ENCODE results near the gene TMEM163.
"Not testable (repeated sequence)": the region's sequence is repeated elsewhere in the genome, so short reads cannot be mapped to it uniquely, and the experiment has no call there.

The TMEM163 gene

GRCh38 chr2:134665727-134666506 lies 52.9 kb downstream of the TMEM163 start:
- H3K36me3 ChIP-seq (ENCODE audit: control insufficient read depth, insufficient read depth, low read length) = no peaks in the 10 kb centered on the region
- H3K27me3 ChIP-seq (ENCODE audit: control insufficient read depth, insufficient read depth, low read length) = no peaks in the 10 kb centered on the region
- no peaks in the 10 kb centered on the region for H3K4me1 ChIP-seq (ENCODE audit: control insufficient read depth, insufficient read depth, low read length)
- no peaks in the 10 kb centered on the region for H3K9me3 ChIP-seq (ENCODE audit: control insufficient read depth, insufficient read depth, low read length)
- no peak overlapping the region for H3K4me3 ChIP-seq (ENCODE audit: low read length)
- no peak overlapping the region for H3K27ac ChIP-seq (ENCODE audit: low read length)
- DNase-seq (ENCODE audit: low read depth, low spot score) = no peak
- no CpG with 5 or more reads among the region's 7 CpGs for WGBS (ENCODE audit: insufficient coverage, insufficient read length)

GRCh38 chr2:134663451-134664450 lies 55.0 kb downstream of the TMEM163 start:
- WGBS (ENCODE audit: insufficient coverage, insufficient read length) = no CpG with 5 or more reads among the region's 8 CpGs
- Histone ChIP-seq H3K4me3 (ENCODE audit: low read length) (no peak overlapping the region), H3K9me3 (ENCODE audit: control insufficient read depth, insufficient read depth, low read length) (no peaks in the 10 kb centered on the region), H3K4me1 (ENCODE audit: control insufficient read depth, insufficient read depth, low read length) (no peaks in the 10 kb centered on the region), H3K27me3 (ENCODE audit: control insufficient read depth, insufficient read depth, low read length) (no peaks in the 10 kb centered on the region), H3K27ac (ENCODE audit: low read length) (no peak overlapping the region), H3K36me3 (ENCODE audit: control insufficient read depth, insufficient read depth, low read length) (no peaks in the 10 kb centered on the region)
- no peak for DNase-seq (ENCODE audit: low read depth, low spot score)

GRCh38 chr2:134662751-134663150 lies 56.0 kb downstream of the TMEM163 start:
- no peak for DNase-seq (ENCODE audit: low read depth, low spot score)
- H3K27ac ChIP-seq (ENCODE audit: low read length) = no peak overlapping the region
- H3K27me3 ChIP-seq (ENCODE audit: control insufficient read depth, insufficient read depth, low read length) = no peaks in the 10 kb centered on the region
- no peaks in the 10 kb centered on the region for H3K36me3 ChIP-seq (ENCODE audit: control insufficient read depth, insufficient read depth, low read length)
- no peak overlapping the region for H3K4me3 ChIP-seq (ENCODE audit: low read length)
- no CpG with 5 or more reads among the region's 1 CpG for WGBS (ENCODE audit: insufficient coverage, insufficient read length)
- no peaks in the 10 kb centered on the region for H3K9me3 ChIP-seq (ENCODE audit: control insufficient read depth, insufficient read depth, low read length)
- no peaks in the 10 kb centered on the region for H3K4me1 ChIP-seq (ENCODE audit: control insufficient read depth, insufficient read depth, low read length)

- no peaks in the 10 kb centered on the region for H3K36me3 ChIP-seq (ENCODE audit: control insufficient read depth, insufficient read depth, low read length)
- no peaks in the 10 kb centered on the region for H3K9me3 ChIP-seq (ENCODE audit: control insufficient read depth, insufficient read depth, low read length)
- no peak for DNase-seq (ENCODE audit: low read depth, low spot score)
- no peak overlapping the region for H3K27ac ChIP-seq (ENCODE audit: low read length)
- H3K4me1 ChIP-seq (ENCODE audit: control insufficient read depth, insufficient read depth, low read length) = no peaks in the 10 kb centered on the region
- no peak overlapping the region for H3K4me3 ChIP-seq (ENCODE audit: low read length)
- WGBS (ENCODE audit: insufficient coverage, insufficient read length) = no CpG with 5 or more reads among the region's 7 CpGs
- no peaks in the 10 kb centered on the region for H3K27me3 ChIP-seq (ENCODE audit: control insufficient read depth, insufficient read depth, low read length)
These were observed 58.0 kb downstream of the TMEM163 start for GRCh38 chr2:134660626-134661402.

- no CpG with 5 or more reads among the region's 2 CpGs for WGBS (ENCODE audit: insufficient coverage, insufficient read length)
- H3K36me3 ChIP-seq (ENCODE audit: control insufficient read depth, insufficient read depth, low read length) = no peaks in the 10 kb centered on the region
- no peaks in the 10 kb centered on the region for H3K9me3 ChIP-seq (ENCODE audit: control insufficient read depth, insufficient read depth, low read length)
- no peaks in the 10 kb centered on the region for H3K4me1 ChIP-seq (ENCODE audit: control insufficient read depth, insufficient read depth, low read length)
- no peaks in the 10 kb centered on the region for H3K27me3 ChIP-seq (ENCODE audit: control insufficient read depth, insufficient read depth, low read length)
- no peak for DNase-seq (ENCODE audit: low read depth, low spot score)
- H3K27ac ChIP-seq (ENCODE audit: low read length) = no peak overlapping the region
- no peak overlapping the region for H3K4me3 ChIP-seq (ENCODE audit: low read length)
These were observed 59.1 kb downstream of the TMEM163 start for GRCh38 chr2:134659724-134660123.

GRCh38 chr2:134657650-134658250 lies 61.0 kb downstream of the TMEM163 start:
- Histone ChIP-seq H3K4me3 (ENCODE audit: low read length) (no peak overlapping the region), H3K9me3 (ENCODE audit: control insufficient read depth, insufficient read depth, low read length) (no peaks in the 10 kb centered on the region), H3K4me1 (ENCODE audit: control insufficient read depth, insufficient read depth, low read length) (no peaks in the 10 kb centered on the region), H3K27me3 (ENCODE audit: control insufficient read depth, insufficient read depth, low read length) (no peaks in the 10 kb centered on the region), H3K36me3 (ENCODE audit: control insufficient read depth, insufficient read depth, low read length) (no peaks in the 10 kb centered on the region), H3K27ac (ENCODE audit: low read length) (no peak overlapping the region)
- WGBS (ENCODE audit: insufficient coverage, insufficient read length) = no CpG with 5 or more reads among the region's 12 CpGs
- peak; percentile 16 for DNase-seq (ENCODE audit: low read depth, low spot score)

GRCh38 chr2:134656391-134656790 lies 62.4 kb downstream of the TMEM163 start:
- DNase-seq (ENCODE audit: low read depth, low spot score); H3K4me1 ChIP-seq (ENCODE audit: control insufficient read depth, insufficient read depth, low read length); H3K9me3 ChIP-seq (ENCODE audit: control insufficient read depth, insufficient read depth, low read length); H3K4me3 ChIP-seq (ENCODE audit: low read length); H3K36me3 ChIP-seq (ENCODE audit: control insufficient read depth, insufficient read depth, low read length); H3K27ac ChIP-seq (ENCODE audit: low read length); H3K27me3 ChIP-seq (ENCODE audit: control insufficient read depth, insufficient read depth, low read length): not testable (repeated sequence)
- no CpG with 5 or more reads among the region's 15 CpGs for WGBS (ENCODE audit: insufficient coverage, insufficient read length)

- no peak for DNase-seq (ENCODE audit: low read depth, low spot score)
- Histone ChIP-seq H3K4me1 (ENCODE audit: control insufficient read depth, insufficient read depth, low read length) (no peaks in the 10 kb centered on the region; the same call in 1 of the 2 replicates), H3K36me3 (ENCODE audit: control insufficient read depth, insufficient read depth, low read length) (no peaks in the 10 kb centered on the region), H3K9me3 (ENCODE audit: control insufficient read depth, insufficient read depth, low read length) (no peaks in the 10 kb centered on the region), H3K4me3 (ENCODE audit: low read length) (no peak overlapping the region), H3K27me3 (ENCODE audit: control insufficient read depth, insufficient read depth, low read length) (no peaks in the 10 kb centered on the region), H3K27ac (ENCODE audit: low read length) (no peak overlapping the region)
- no CpG with 5 or more reads among the region's 5 CpGs for WGBS (ENCODE audit: insufficient coverage, insufficient read length)
These were observed 70.2 kb downstream of the TMEM163 start for GRCh38 chr2:134648586-134648985.

- Histone ChIP-seq H3K27ac (ENCODE audit: low read length) (no peak overlapping the region), H3K4me1 (ENCODE audit: control insufficient read depth, insufficient read depth, low read length) (no peaks in the 10 kb centered on the region; the same call in 1 of the 2 replicates), H3K9me3 (ENCODE audit: control insufficient read depth, insufficient read depth, low read length) (no peaks in the 10 kb centered on the region), H3K27me3 (ENCODE audit: control insufficient read depth, insufficient read depth, low read length) (no peaks in the 10 kb centered on the region), H3K36me3 (ENCODE audit: control insufficient read depth, insufficient read depth, low read length) (no peaks in the 10 kb centered on the region), H3K4me3 (ENCODE audit: low read length) (no peak overlapping the region)
- no CpG with 5 or more reads among the region's 10 CpGs for WGBS (ENCODE audit: insufficient coverage, insufficient read length)
- DNase-seq (ENCODE audit: low read depth, low spot score) = no peak
These were observed 71.1 kb downstream of the TMEM163 start for GRCh38 chr2:134647607-134648256.

All from iPS DF 6.9 (cell line).